Tibial nerve (tissue), 4 donors: ENCODE results near the gene RAPGEF6.

Experiments
- EP300 ChIP-seq, 2 donors: sonication (generic); formaldehyde crosslinking; IDR thresholded peaks; one replicate each; pipeline ENCODE4 v1.6.1; 2017; ENCODE audit warnings: antibody characterized with exemption in 2 of 2, mild to moderate bottlenecking in 1 of 2
- POLR2A ChIP-seq, 2 donors: fragments of 450-650 bp; IDR thresholded peaks; one replicate each; pipeline ENCODE4 v1.6.1; 2017; ENCODE audit warnings: antibody characterized with exemption in 2 of 2, mild to moderate bottlenecking in 2 of 2, moderate library complexity in 2 of 2
- TF ChIP-seq, protein P1 (sequence below), 5 experiments: fragments of 200-600 bp in 3 of 5; fragments of 450-650 bp in 2 of 5; sonication (generic) in 3 of 5; IDR thresholded peaks; one replicate each; pipeline ENCODE4 v1.5.1; 2016 to 2019; ENCODE audit warnings: antibody characterized with exemption in 5 of 5, mild to moderate bottlenecking in 3 of 5, moderate library complexity in 2 of 5

DNA sequence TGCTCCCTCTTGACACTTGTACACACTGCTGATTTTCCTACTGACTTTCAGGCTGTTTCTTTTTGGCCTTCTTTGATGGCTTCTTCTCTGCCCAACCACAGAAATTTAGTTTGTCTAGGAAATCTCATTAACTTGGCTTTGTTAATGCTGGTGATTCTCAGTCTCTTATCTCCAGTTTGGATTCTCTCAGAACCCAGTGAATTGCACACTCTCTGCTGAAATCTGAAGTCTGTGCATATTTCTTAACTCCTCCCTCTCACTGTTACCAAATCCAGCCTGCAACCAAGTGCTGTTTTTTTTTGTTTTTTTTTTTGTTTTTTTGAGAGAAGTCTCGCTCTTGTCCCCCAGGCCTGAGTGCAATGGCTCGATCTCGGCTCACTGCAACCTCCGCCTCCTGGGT is 254.0 kb downstream of the RAPGEF6 start:
- no peak for TF ChIP-seq POLR2A (IDR thresholded peaks at IDR 0.05)
- TF ChIP-seq, protein P1, sequence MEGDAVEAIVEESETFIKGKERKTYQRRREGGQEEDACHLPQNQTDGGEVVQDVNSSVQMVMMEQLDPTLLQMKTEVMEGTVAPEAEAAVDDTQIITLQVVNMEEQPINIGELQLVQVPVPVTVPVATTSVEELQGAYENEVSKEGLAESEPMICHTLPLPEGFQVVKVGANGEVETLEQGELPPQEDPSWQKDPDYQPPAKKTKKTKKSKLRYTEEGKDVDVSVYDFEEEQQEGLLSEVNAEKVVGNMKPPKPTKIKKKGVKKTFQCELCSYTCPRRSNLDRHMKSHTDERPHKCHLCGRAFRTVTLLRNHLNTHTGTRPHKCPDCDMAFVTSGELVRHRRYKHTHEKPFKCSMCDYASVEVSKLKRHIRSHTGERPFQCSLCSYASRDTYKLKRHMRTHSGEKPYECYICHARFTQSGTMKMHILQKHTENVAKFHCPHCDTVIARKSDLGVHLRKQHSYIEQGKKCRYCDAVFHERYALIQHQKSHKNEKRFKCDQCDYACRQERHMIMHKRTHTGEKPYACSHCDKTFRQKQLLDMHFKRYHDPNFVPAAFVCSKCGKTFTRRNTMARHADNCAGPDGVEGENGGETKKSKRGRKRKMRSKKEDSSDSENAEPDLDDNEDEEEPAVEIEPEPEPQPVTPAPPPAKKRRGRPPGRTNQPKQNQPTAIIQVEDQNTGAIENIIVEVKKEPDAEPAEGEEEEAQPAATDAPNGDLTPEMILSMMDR (IDR thresholded peaks at IDR 0.05): no peak
- no peak for TF ChIP-seq EP300 (IDR thresholded peaks at IDR 0.05)
